DOHH2 (cell line): ENCODE data around the gene SUPT3H.
"Not testable (repeated sequence)": the region's sequence is repeated elsewhere in the genome, so short reads cannot be mapped to it uniquely, and the experiment has no call there.

Source experiments
- H3F3A ChIP-seq: fragments of 200-600 bp; sonication (generic), shearing (Covaris generic); 2 replicates; pipeline ENCODE4 v1.6.0; 2016; ENCODE audit warnings: antibody characterized with exemption, mild to moderate bottlenecking; ENCODE audit not compliant: control insufficient read depth, insufficient read depth
- H3K27ac ChIP-seq: fragments of 200-600 bp; sonication (generic); 2 replicates; pipeline ENCODE4 v1.5.1; 2014; ENCODE audit warnings: low read depth, mild to moderate bottlenecking, low read length, moderate library complexity
- H3K27me3 ChIP-seq: fragments of 200-600 bp; sonication (generic); 2 replicates; pipeline ENCODE4 v1.6.1; 2014; ENCODE audit warnings: mild to moderate bottlenecking, low read length, mixed read lengths; ENCODE audit not compliant: control insufficient read depth
- H3K36me3 ChIP-seq: fragments of 200-600 bp; sonication (generic); 2 replicates; pipeline ENCODE4 v1.6.1; 2014; ENCODE audit warnings: mild to moderate bottlenecking, low read length, moderate library complexity, mixed read lengths; ENCODE audit not compliant: control insufficient read depth
- H3K4me1 ChIP-seq: fragments of 200-600 bp; sonication (generic); 2 replicates; pipeline ENCODE4 v1.6.1; 2014; ENCODE audit warnings: mild to moderate bottlenecking, low read length, mixed read lengths; ENCODE audit not compliant: control insufficient read depth
- H3K4me2 ChIP-seq: fragments of 200-600 bp; sonication (generic); 2 replicates; pipeline ENCODE4 v1.6.0; 2014; ENCODE audit warnings: mild to moderate bottlenecking, low read length, moderate library complexity
- H3K4me3 ChIP-seq: fragments of 200-600 bp; sonication (generic); 2 replicates; pipeline ENCODE4 v1.5.1; 2014; ENCODE audit warnings: mild to moderate bottlenecking, low read length, mixed read lengths
- H3K79me2 ChIP-seq: fragments of 200-600 bp; sonication (generic); 2 replicates; pipeline ENCODE4 v1.6.1; 2014; ENCODE audit warnings: mild to moderate bottlenecking, low read length, mixed read lengths; ENCODE audit not compliant: control insufficient read depth
- H3K9me2 ChIP-seq: fragments of 200-600 bp; sonication (generic); replicated peaks from 2 replicates; pipeline ENCODE4 v1.6.1; 2014; ENCODE audit warnings: mild to moderate bottlenecking, low read length, mixed read lengths; ENCODE audit not compliant: control insufficient read depth
- H3K9me3 ChIP-seq: fragments of 200-600 bp; sonication (generic); 2 replicates; pipeline ENCODE4 v1.6.1; 2014; ENCODE audit warnings: antibody characterized with exemption, low read length, mixed read lengths; ENCODE audit not compliant: control insufficient read depth, insufficient read depth
- H4K20me1 ChIP-seq: fragments of 200-600 bp; sonication (generic); 2 replicates; pipeline ENCODE4 v1.6.0; 2014; ENCODE audit warnings: low read depth, mild to moderate bottlenecking, antibody characterized with exemption, low read length, moderate library complexity; ENCODE audit not compliant: control insufficient read depth, insufficient read depth
- CTCF ChIP-seq: fragments of 200-600 bp; sonication (generic); IDR thresholded peaks from one replicate; pipeline ENCODE4 v1.5.1; 2014; ENCODE audit warnings: antibody characterized with exemption, mild to moderate bottlenecking, low read depth, low read length; ENCODE audit not compliant: poor library complexity, severe bottlenecking
- EZH2phosphoT487 ChIP-seq: fragments of 200-600 bp; sonication (generic); IDR thresholded peaks from 2 replicates; pipeline ENCODE4 v1.6.1; 2017; ENCODE audit warnings: borderline replicate concordance, mild to moderate bottlenecking, antibody characterized with exemption, low read length, moderate library complexity, mixed read lengths

Gene SUPT3H

GRCh38 chr6:44914141-44914540, 463.6 kb downstream of the SUPT3H start:
- TF ChIP-seq CTCF, result no peak
- TF ChIP-seq EZH2phosphoT487, result no peak
- H3K4me1 ChIP-seq, result no peaks in the 10 kb centered on the region
- H4K20me1 ChIP-seq, result no peaks in the 10 kb centered on the region
- no peaks in the 10 kb centered on the region for H3K79me2 ChIP-seq
- no peak overlapping the region for H3K4me2 ChIP-seq
- no peak overlapping the region for H3K4me3 ChIP-seq
- H3K27me3 ChIP-seq, result no peaks in the 10 kb centered on the region
- no peaks in the 10 kb centered on the region for H3K9me2 ChIP-seq
- H3F3A ChIP-seq, result no peaks in the 10 kb centered on the region
- no peak overlapping the region for H3K27ac ChIP-seq
- H3K9me3 ChIP-seq, result no peaks in the 10 kb centered on the region
- no peaks in the 10 kb centered on the region for H3K36me3 ChIP-seq

GRCh38 chr6:44906761-44907160, 471.0 kb downstream of the SUPT3H start:
- no peaks in the 10 kb centered on the region for H3K79me2 ChIP-seq
- H3K9me3 ChIP-seq, result no peaks in the 10 kb centered on the region
- H3K9me2 ChIP-seq, result no peaks in the 10 kb centered on the region
- H3F3A ChIP-seq, result no peaks in the 10 kb centered on the region
- no peaks in the 10 kb centered on the region for H3K36me3 ChIP-seq
- no peak overlapping the region for H3K27ac ChIP-seq
- H3K4me2 ChIP-seq, result no peak overlapping the region
- H3K4me1 ChIP-seq, result no peaks in the 10 kb centered on the region
- H4K20me1 ChIP-seq, result no peaks in the 10 kb centered on the region
- no peak for TF ChIP-seq EZH2phosphoT487
- TF ChIP-seq CTCF, result no peak
- H3K27me3 ChIP-seq, result no peaks in the 10 kb centered on the region
- H3K4me3 ChIP-seq, result no peak overlapping the region

- H4K20me1 ChIP-seq, H3K9me2 ChIP-seq, H3K79me2 ChIP-seq: not testable (repeated sequence)
Observed at GRCh38 chr6:44900358-44900757, 477.4 kb downstream of the SUPT3H start.

GRCh38 chr6:44898296-44898930, 479.3 kb downstream of the SUPT3H start:
- TF ChIP-seq CTCF (no peak), EZH2phosphoT487 (no peak)
- no peaks in the 10 kb centered on the region for H3K9me3 ChIP-seq
- H3K4me2 ChIP-seq, result no peak overlapping the region
- no peaks in the 10 kb centered on the region for H3F3A ChIP-seq
- no peaks in the 10 kb centered on the region for H3K36me3 ChIP-seq
- no peaks in the 10 kb centered on the region for H3K79me2 ChIP-seq
- H3K4me1 ChIP-seq, result no peaks in the 10 kb centered on the region
- H3K27ac ChIP-seq, result no peak overlapping the region
- no peak overlapping the region for H3K4me3 ChIP-seq
- H4K20me1 ChIP-seq, result no peaks in the 10 kb centered on the region
- no peaks in the 10 kb centered on the region for H3K27me3 ChIP-seq
- no peaks in the 10 kb centered on the region for H3K9me2 ChIP-seq

More at GRCh38 chr6:44900358-44900757, 477.4 kb downstream of the SUPT3H start:
- not testable (repeated sequence) for H3K27ac ChIP-seq, H3K4me1 ChIP-seq, H3F3A ChIP-seq, H3K9me3 ChIP-seq, H3K36me3 ChIP-seq, H3K4me2 ChIP-seq, H3K4me3 ChIP-seq, H3K27me3 ChIP-seq
